BE2C (cell line): ENCODE measurements around the gene LDLRAD4.

Source experiments
- DNase-seq: peaks from one replicate; pipeline ENCODE4 v3.0.0-alpha.2; 2020
- H3K27me3 ChIP-seq: fragments of 250-450 bp; sonication (Bioruptor Pico); 2 replicates; pipeline ENCODE4 v1.5.1; 2020; ENCODE audit warnings: mild to moderate bottlenecking
- H3K36me3 ChIP-seq: fragments of 250-450 bp; sonication (Bioruptor Pico); 2 replicates; pipeline ENCODE4 v1.5.1; 2020; ENCODE audit warnings: mild to moderate bottlenecking
- H3K4me1 ChIP-seq: fragments of 250-450 bp; sonication (Bioruptor Pico); 2 replicates; pipeline ENCODE4 v1.5.1; 2020
- H3K4me3 ChIP-seq: 2 replicates; pipeline ENCODE4 v1.5.1; 2011; ENCODE audit warnings: low read depth, low read length
- H3K9me3 ChIP-seq: fragments of 250-450 bp; sonication (Bioruptor Pico); 2 replicates; pipeline ENCODE4 v1.5.1; 2020
- TF ChIP-seq, protein P1 (sequence below): IDR thresholded peaks from 2 replicates; pipeline ENCODE4 v1.5.1; 2012; ENCODE audit warnings: mild to moderate bottlenecking, low read depth, low read length

LDLRAD4 gene

DNA sequence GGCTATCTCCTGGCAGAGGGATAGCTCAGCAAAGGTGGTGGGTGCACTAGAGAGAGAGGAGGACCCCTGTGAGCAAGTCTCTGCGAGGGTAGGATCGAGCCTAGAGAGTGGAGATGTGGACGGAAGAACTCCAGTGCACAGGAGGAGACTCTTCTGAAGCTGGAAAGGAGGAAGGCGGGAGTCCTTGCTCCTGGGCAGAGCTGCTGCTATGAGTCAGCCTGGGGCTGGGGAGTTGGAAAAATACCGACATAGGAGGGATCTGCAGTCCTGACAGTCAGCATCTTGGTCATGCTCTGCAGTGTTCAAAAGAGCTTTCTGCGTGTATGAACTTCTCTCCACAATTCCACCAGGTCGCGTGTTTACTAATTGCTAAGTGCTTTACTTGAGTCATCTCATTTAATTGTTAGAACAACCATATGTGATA lies 233.8 kb downstream of the LDLRAD4 start:
- TF ChIP-seq, protein P1, sequence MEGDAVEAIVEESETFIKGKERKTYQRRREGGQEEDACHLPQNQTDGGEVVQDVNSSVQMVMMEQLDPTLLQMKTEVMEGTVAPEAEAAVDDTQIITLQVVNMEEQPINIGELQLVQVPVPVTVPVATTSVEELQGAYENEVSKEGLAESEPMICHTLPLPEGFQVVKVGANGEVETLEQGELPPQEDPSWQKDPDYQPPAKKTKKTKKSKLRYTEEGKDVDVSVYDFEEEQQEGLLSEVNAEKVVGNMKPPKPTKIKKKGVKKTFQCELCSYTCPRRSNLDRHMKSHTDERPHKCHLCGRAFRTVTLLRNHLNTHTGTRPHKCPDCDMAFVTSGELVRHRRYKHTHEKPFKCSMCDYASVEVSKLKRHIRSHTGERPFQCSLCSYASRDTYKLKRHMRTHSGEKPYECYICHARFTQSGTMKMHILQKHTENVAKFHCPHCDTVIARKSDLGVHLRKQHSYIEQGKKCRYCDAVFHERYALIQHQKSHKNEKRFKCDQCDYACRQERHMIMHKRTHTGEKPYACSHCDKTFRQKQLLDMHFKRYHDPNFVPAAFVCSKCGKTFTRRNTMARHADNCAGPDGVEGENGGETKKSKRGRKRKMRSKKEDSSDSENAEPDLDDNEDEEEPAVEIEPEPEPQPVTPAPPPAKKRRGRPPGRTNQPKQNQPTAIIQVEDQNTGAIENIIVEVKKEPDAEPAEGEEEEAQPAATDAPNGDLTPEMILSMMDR: no peak
- no peak for DNase-seq
- H3K36me3 ChIP-seq: no peaks in the 10 kb centered on the region
- H3K27me3 ChIP-seq: no peaks in the 10 kb centered on the region
- no peaks in the 10 kb centered on the region for H3K9me3 ChIP-seq
- H3K4me1 ChIP-seq: no peaks in the 10 kb centered on the region
- no peak overlapping the region for H3K4me3 ChIP-seq

DNA sequence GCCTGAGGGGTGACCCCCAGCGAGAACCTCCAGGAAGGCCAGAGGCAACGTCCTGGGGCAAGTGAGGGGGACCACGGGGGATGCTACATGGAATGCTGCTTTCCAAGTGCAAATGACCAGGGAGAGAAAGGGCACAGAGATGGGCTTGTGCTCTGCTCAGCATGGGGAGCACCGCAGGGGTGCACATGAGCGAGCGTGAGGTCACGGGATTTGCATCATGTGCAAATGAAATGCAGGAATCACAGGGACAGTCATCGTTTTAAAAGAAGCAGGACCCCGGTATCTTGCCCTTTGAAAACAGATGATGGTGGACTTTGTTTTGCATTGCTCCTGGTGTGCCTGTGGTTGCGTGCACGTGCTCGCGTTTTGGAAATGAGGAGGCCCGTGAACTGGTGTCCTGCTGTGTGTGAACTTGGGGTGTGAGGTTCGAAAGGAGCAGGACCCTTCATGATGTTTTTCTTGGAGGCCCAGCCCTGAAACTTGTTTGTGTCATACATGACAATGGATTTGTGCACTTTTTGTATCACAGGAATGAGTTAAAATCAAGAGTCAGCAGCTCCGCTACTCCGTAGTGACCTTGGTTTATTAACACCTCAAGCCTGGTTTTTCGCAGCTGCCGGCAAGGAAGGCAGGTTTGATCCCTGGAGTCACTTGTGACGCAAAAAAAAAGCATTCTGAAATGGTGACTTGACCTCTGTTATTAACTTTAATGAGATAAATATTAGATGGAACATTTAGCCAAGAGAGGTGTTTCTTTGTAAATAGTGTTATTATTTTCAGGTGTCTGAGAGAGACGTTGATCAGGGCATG lies 234.5 kb downstream of the LDLRAD4 start:
- Histone ChIP-seq H3K4me3 (no peak overlapping the region), H3K9me3 (no peaks in the 10 kb centered on the region), H3K4me1 (no peaks in the 10 kb centered on the region), H3K36me3 (no peaks in the 10 kb centered on the region), H3K27me3 (no peaks in the 10 kb centered on the region)
- TF ChIP-seq, protein P1: no peak
- no peak for DNase-seq

DNA sequence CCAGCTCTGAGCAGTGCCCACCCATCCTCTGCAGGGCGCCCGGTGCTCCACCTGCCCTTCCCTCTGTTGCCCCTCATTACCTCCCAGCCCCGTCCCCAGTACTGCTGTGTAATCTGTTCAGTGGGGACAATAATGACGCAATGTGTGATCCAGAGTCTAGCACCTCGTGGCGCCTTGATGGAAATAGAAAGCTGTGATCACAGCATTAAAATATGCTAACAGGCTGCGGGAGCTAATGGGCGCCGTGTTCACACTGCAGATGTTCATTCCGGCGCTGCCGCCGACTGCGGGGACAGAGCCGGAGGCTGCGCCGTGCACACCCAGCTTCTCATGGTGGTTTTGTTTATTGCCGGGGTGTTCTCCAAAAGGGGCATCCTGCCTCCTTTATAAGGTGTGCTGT lies 235.2 kb downstream of the LDLRAD4 start:
- Histone ChIP-seq H3K9me3 (no peaks in the 10 kb centered on the region), H3K36me3 (no peaks in the 10 kb centered on the region), H3K27me3 (no peaks in the 10 kb centered on the region), H3K4me1 (no peaks in the 10 kb centered on the region), H3K4me3 (no peak overlapping the region)
- no peak for DNase-seq
- TF ChIP-seq, protein P1: no peak

DNA sequence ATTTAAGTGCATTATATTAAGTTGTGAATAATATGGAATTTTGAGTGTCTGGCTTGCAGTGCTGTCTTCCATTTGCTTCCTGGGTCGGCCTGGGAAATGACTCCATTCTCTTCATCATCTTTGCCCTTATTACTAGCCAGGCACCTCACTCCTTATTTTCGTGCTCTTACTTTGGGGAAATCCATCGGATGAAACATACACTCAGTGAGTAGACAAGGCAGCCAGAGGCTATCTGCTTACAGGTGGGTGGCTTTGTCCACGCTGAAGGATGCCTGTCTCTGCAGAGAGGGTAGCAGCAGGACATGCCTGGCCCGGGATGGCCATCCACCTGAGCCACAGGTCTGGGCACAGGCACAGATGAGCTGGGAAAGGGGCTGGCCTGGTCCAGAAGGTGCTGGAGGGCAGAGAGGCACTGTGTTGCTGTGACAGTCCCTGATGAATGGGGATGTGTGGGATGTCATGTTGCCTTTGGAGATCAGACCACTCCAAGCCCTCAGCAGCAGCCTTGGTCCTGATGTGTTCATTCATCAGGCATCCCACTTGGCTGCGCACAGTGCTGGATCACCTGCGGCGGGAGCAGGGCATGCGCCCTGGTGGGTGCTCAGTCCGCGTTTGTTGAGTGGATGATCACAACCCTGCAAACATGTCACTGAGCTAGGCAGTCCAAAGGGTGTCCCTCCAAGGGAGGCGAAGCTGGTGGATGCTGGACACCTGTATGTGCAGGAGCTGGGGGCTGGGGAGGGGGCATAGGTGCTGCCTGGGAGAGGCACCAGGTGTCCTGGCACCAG lies 236.0 kb downstream of the LDLRAD4 start:
- H3K27me3 ChIP-seq: no peaks in the 10 kb centered on the region
- DNase-seq: no peak

DNA sequence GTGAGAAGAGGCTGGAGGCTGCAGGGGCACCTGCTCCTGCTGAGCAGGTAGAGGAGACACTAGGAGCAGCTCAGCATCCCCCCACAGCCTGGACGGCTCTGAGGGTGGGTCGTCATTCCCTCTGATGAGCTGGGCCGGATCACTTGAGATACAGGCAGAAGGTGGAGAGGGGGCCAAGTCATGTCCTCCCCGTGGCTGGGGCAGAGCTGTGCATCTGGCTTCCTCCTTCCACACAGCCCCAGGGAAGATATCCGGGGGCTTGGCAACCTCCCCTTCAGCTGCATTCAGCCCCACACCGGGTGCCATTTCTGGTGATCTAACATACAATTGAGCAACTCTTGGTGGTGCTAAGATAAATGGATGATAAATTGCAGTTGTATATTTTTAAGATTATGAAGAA lies 236.9 kb downstream of the LDLRAD4 start:
- Histone ChIP-seq H3K4me1 (no peaks in the 10 kb centered on the region), H3K4me3 (no peak overlapping the region), H3K27me3 (no peaks in the 10 kb centered on the region), H3K36me3 (no peaks in the 10 kb centered on the region), H3K9me3 (no peaks in the 10 kb centered on the region)
- TF ChIP-seq, protein P1: no peak
- DNase-seq: no peak

More for the DNA sequence above, 236.0 kb downstream of the LDLRAD4 start:
- H3K36me3 ChIP-seq: no peaks in the 10 kb centered on the region
- H3K4me3 ChIP-seq: no peak overlapping the region
- no peaks in the 10 kb centered on the region for H3K9me3 ChIP-seq
- H3K4me1 ChIP-seq: no peaks in the 10 kb centered on the region
- TF ChIP-seq, protein P1: no peak
